ENCODE data around the gene SCAF4.

SCAF4 gene

DNA sequence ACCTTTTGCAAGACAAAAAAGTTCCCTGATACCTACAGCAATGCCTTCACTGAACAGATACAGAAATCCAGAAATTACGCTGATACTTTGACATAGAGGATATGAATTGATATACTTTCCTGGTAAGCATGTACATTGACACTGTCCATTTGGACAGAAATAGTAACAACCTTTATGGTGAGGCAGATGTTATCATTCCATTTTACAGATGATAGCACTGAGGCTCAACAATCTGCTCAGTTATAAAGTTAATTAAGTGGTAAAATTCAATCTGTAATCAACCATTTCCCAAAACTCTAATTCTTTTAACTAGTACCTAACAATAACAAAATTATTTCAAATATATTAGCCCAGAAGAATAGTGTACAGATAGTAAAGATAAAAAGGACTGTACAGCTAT, 20.6 kb downstream of the SCAF4 start:
- TF ChIP-seq, protein P1, sequence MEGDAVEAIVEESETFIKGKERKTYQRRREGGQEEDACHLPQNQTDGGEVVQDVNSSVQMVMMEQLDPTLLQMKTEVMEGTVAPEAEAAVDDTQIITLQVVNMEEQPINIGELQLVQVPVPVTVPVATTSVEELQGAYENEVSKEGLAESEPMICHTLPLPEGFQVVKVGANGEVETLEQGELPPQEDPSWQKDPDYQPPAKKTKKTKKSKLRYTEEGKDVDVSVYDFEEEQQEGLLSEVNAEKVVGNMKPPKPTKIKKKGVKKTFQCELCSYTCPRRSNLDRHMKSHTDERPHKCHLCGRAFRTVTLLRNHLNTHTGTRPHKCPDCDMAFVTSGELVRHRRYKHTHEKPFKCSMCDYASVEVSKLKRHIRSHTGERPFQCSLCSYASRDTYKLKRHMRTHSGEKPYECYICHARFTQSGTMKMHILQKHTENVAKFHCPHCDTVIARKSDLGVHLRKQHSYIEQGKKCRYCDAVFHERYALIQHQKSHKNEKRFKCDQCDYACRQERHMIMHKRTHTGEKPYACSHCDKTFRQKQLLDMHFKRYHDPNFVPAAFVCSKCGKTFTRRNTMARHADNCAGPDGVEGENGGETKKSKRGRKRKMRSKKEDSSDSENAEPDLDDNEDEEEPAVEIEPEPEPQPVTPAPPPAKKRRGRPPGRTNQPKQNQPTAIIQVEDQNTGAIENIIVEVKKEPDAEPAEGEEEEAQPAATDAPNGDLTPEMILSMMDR (IDR thresholded peaks at IDR 0.05; ENCODE audit: borderline replicate concordance, insufficient read depth, low read depth, low read length): no peak
- H3K4me3 ChIP-seq (ENCODE audit: low read depth, low read length): no peak overlapping the region

DNA sequence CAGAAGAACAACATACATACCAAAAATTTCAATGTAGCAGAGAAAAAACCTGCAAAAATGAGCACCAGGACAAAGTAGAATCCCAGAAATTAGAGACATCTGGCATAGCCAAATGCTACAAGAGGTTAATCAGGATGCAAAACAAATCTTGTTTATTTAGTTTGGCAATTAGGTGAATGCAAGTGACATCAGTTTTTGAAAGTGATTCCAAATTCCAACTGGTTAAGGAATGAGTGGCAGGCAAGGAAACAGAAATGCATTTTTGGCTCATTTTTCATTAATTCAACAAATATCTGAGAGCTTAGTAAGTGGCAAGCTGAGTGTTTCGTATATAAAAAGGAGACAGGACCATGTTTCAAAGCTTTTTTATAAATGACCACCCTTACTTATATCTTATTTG, 21.3 kb downstream of the SCAF4 start:
- TF ChIP-seq, protein P1 (IDR thresholded peaks at IDR 0.05; ENCODE audit: borderline replicate concordance, insufficient read depth, low read depth, low read length): no peak
- H3K4me3 ChIP-seq (ENCODE audit: low read depth, low read length): no peak overlapping the region

DNA sequence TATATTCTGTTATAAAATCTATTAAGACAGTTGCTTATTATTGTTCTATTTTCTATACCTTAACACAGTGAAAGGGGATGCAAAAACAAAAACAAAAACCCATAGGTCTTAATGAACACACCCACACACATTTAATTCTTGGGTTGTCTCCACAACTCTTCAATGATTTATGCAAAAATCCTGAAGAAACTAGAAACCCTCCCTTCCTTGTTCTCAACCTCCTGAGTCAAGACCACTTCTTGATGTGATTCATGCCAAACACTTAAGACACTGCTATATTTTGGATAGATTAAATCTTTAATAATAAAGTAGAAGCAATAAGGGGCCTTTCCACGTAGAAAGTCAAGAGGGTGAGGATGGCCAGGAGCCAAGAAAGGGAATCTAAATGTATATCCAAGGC, 23.4 kb downstream of the SCAF4 start:
- TF ChIP-seq, protein P1 (IDR thresholded peaks at IDR 0.05; ENCODE audit: borderline replicate concordance, insufficient read depth, low read depth, low read length): no peak
- H3K4me3 ChIP-seq (ENCODE audit: low read depth, low read length): no peak overlapping the region

DNA sequence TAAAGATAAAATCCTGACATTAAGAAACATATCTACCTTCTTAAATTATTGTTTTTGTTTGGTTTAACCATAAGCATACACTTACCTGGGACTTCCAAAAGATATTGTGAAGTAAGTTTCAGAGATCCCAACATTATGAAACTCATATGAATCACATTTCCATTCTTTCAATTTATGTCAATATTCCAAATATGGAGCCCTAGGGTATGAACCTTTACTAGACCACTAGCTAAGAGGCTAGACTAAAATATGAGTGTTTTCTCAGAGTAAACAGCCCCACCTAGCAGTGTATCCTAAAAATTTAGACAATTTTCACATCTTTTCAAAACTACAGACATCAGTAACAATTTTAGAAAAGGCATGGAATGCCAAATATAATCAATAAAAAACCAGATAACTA, 24.4 kb downstream of the SCAF4 start:
- H3K4me3 ChIP-seq (ENCODE audit: low read depth, low read length): no peak overlapping the region
- TF ChIP-seq, protein P1 (IDR thresholded peaks at IDR 0.05; ENCODE audit: borderline replicate concordance, insufficient read depth, low read depth, low read length): no peak

DNA sequence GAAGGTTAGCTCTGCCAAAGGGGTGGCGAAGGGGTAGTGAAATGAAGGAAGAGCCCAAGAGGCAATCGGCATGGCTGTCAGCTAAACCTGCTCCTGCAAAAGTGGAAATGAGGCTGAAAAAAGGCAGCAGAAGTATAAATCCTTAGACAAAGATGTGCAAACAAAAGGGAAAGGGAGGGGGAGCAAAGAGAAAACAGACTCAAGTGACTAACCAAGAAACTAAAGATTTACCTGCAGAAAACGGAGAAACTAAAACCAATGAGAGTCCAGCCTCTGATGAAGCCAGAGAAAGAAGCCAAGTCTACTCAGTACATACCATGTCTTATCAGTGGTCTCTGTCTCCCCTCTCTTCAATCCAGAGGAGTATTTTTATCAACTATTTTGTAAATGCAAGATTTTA, 25.4 kb downstream of the SCAF4 start:
- H3K4me3 ChIP-seq (ENCODE audit: low read depth, low read length): no peak overlapping the region
- TF ChIP-seq, protein P1 (IDR thresholded peaks at IDR 0.05; ENCODE audit: borderline replicate concordance, insufficient read depth, low read depth, low read length): no peak

DNA sequence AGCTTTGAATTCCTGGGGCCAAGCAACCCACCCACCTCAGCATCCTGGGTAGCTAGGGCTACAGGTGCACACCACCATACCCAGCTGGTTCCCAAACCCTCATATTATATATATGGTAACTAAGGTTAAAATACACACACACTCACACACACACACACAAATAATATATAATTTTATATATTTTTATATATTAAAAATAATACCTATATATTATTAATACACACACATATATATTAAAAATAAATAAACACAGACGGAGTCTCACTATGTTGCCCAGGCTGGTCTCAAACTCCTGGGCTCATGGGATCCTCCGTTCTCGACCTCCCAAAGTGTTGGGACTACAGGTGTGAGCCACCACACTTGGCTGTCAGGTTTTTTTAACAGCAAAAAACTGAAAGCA, 31.9 kb downstream of the SCAF4 start:
- no peak overlapping the region for H3K4me3 ChIP-seq (ENCODE audit: low read depth, low read length)
- TF ChIP-seq, protein P1 (IDR thresholded peaks at IDR 0.05; ENCODE audit: borderline replicate concordance, insufficient read depth, low read depth, low read length): no peak

DNA sequence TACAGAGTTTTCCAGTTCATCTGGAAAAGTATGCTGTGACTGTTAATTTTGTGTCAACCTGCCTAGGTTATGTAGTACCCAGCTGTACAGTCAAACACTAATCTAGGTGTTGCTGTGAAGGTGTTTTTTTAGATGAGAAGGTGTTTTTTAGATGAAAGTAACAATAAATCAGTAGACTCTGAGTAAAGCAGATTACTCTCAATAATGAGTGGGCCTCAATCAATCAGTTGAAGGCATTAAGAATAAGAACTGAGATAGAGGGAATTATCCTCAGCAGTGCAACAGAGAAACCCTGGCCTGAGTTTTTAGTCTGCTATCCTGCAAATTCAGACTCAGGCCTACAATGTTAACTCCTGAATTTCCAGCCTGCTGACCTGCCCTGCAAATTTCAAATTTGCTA, 33.5 kb downstream of the SCAF4 start:
- no peak overlapping the region for H3K4me3 ChIP-seq (ENCODE audit: low read depth, low read length)
- TF ChIP-seq, protein P1 (IDR thresholded peaks at IDR 0.05; ENCODE audit: borderline replicate concordance, insufficient read depth, low read depth, low read length): no peak

All from GM12875 (cell line).